K562 (cell line): ENCODE data around the gene SLPI. TPM values are rescaled to one million over a fixed set of nuclear protein-coding genes. Genes with fewer than 3 reads are reported as not detected.
A peak's percentile ranks its signal among the peaks of the same experiment; 100 is the strongest.

ENCODE experiments used
- ATAC-seq: fragments of 200-7000 bp; cut with Tn5 transposase; 3 replicates; pipeline ENCODE4 v1.9.1; 2020; ENCODE audit warnings: moderate library complexity
- BruUV-seq: library from RNA; stranded (reverse); fragments of 400-500 nt; replicated peaks from 2 replicates; lab custom pipeline; 2021; lab: Mats Ljungman, UMichigan
- CTCF ChIA-PET: fragments of 300-600 bp; formaldehyde crosslinking; extraction: SDS; loops from one replicate; lab custom pipeline; 2021; ENCODE audit warnings: low intra/inter-chr PET ratio; lab: Yijun Ruan, JAX
- POLR2A ChIA-PET: fragments of 300-600, 350-650 bp; sonication (Branson Sonifier 250); formaldehyde crosslinking; extraction: SDS; loops from one replicate; lab custom pipeline; 2021; ENCODE audit warnings: antibody characterized with exemption, inconsistent platforms; lab: Yijun Ruan, JAX
- DNase-seq, 4 experiments: peaks; one replicate each; pipeline versions ENCODE4 v3.0.0 to v3.0.0-alpha.2; 2011 to 2018; ENCODE audit warnings: low spot score in 3 of 4, mixed read lengths in 3 of 4; ENCODE audit errors: extremely low read depth in 1 of 4
- FAIRE-seq: peaks from 2 replicates; lab custom pipeline; 2011; peaks lifted over from hg19 to GRCh38; lab: Jason Lieb, UNC
- H2AFZ ChIP-seq: 2 replicates; pipeline ENCODE4 v1.6.0; 2011; ENCODE audit warnings: low read depth, low read length, control low read depth, inconsistent platforms
- H3K27ac ChIP-seq: fragments of 200-600 bp; 3 replicates; pipeline ENCODE4 v1.8.0; 2011; ENCODE audit warnings: low read depth, mild to moderate bottlenecking, control low read depth, inconsistent platforms, low read length, moderate library complexity, mixed read lengths; ENCODE audit errors: extremely low read depth
- H3K27me3 ChIP-seq, 2 experiments: fragments of 300-600 bp in 1 of 2; 2 replicates in 1 of 2; 3 replicates in 1 of 2; pipeline versions ENCODE4 v1.6.0 to v1.8.0; 2011; ENCODE audit warnings: inconsistent platforms in 2 of 2, low read length in 2 of 2, mild to moderate bottlenecking in 1 of 2, mixed read lengths in 1 of 2, moderate library complexity in 1 of 2; ENCODE audit not compliant: control insufficient read depth in 2 of 2, insufficient read depth in 2 of 2
- H3K36me3 ChIP-seq: fragments of 300-600 bp; 3 replicates; pipeline ENCODE4 v1.8.0; 2011; ENCODE audit warnings: mild to moderate bottlenecking, low read length, inconsistent platforms; ENCODE audit not compliant: control insufficient read depth, insufficient read depth
- H3K4me1 ChIP-seq, 2 experiments: fragments of 200-600 bp in 1 of 2; replicated peaks in 1 of 2; 2 replicates in 1 of 2; 3 replicates in 1 of 2; pipeline versions ENCODE4 v1.5.1 to v1.8.0; 2011; ENCODE audit warnings: inconsistent platforms in 2 of 2, low read length in 2 of 2, mild to moderate bottlenecking in 1 of 2, mixed read lengths in 1 of 2, moderate library complexity in 1 of 2; ENCODE audit not compliant: control insufficient read depth in 2 of 2, insufficient read depth in 2 of 2
- H3K4me2 ChIP-seq: 2 replicates; pipeline ENCODE4 v1.6.1; 2011; ENCODE audit warnings: low read length, control low read depth, inconsistent platforms, mixed read lengths; ENCODE audit not compliant: insufficient read depth
- H3K4me3 ChIP-seq: fragments of 200-600 bp; sonication (generic), shearing (Covaris generic); 2 replicates; pipeline ENCODE4 v1.5.1; 2016; ENCODE audit warnings: control low read depth, inconsistent platforms
- H3K79me2 ChIP-seq: fragments of 200-600 bp; 3 replicates; pipeline ENCODE4 v1.8.0; 2011; ENCODE audit warnings: low read length, inconsistent platforms; ENCODE audit not compliant: control insufficient read depth, insufficient read depth
- H3K9ac ChIP-seq, 2 experiments: 2 replicates each; pipeline versions ENCODE4 v1.6.0 to v1.6.1; 2011; ENCODE audit warnings: low read depth in 2 of 2, low read length in 2 of 2, control low read depth in 1 of 2, inconsistent platforms in 1 of 2, mild to moderate bottlenecking in 1 of 2, mixed read lengths in 1 of 2; ENCODE audit not compliant: insufficient read depth in 1 of 2
- H3K9me1 ChIP-seq: one replicate; pipeline ENCODE4 v1.6.0; 2011; ENCODE audit warnings: inconsistent platforms, mild to moderate bottlenecking, low read length, moderate library complexity; ENCODE audit not compliant: control insufficient read depth, insufficient read depth
- H3K9me3 ChIP-seq: replicated peaks from 2 replicates; pipeline ENCODE4 v1.5.1; 2011; ENCODE audit warnings: low read depth, low read length, inconsistent platforms; ENCODE audit not compliant: control insufficient read depth, insufficient read depth
- H4K20me1 ChIP-seq: replicated peaks from 2 replicates; pipeline ENCODE4 v1.6.1; 2011; ENCODE audit warnings: low read length, inconsistent platforms, mixed read lengths; ENCODE audit not compliant: control insufficient read depth, insufficient read depth
- CBFA2T3 ChIP-seq: fragments of 450-650 bp; IDR thresholded peaks from 2 replicates; pipeline ENCODE4 v1.6.1; 2017
- HBP1 ChIP-seq: fragments of 450-650 bp; formaldehyde crosslinking; IDR thresholded peaks from 2 replicates; pipeline ENCODE4 v1.4.0; 2022; ENCODE audit warnings: missing genetic modification characterization
- ZKSCAN1 ChIP-seq: fragments of 150-350 bp; IDR thresholded peaks from 2 replicates; pipeline ENCODE4 v1.6.1; 2016; ENCODE audit warnings: low read depth, low read length
- WGBS: fragments of 100-300 bp; shearing (Covaris generic); methylation state at CpG from one replicate; pipeline ENCODE4 v1.1.6; 2016; ENCODE audit warnings: low coverage, mixed read lengths; ENCODE audit not compliant: insufficient coverage; ENCODE audit errors: missing lambda C conversion rate; 5-methylcytosine and 5-hydroxymethylcytosine counted together
- in situ Hi-C: fragments of 300-500 bp; cut with MboI; formaldehyde crosslinking; loops from 4 replicates; pipeline ENCODE4 v1.15.0; 2018; ENCODE audit warnings: inconsistent platforms, mixed read lengths
- intact Hi-C: fragments of 100-400 bp; cut with micrococcal nuclease; formaldehyde crosslinking; loops from 2 replicates; pipeline ENCODE4 v1.14.2; 2022
- polyA plus RNA-seq, 8 experiments: library from polyadenylated mRNA; depleted of rRNA in 4 of 8; stranded (reverse) in 5 of 8; unstranded in 3 of 8; fragments of >200 nt; fragmentation: Nextera tagmentation in 2 of 8; fragmentation: Illumina TruSeq in 1 of 8; extraction: Ambion mirVana in 2 of 8; extraction: Trizol in 1 of 8; gene quantifications; 2 replicates each; pipeline versions ENCODE4 v1.2.1 to v1.2.3, GENCODE V29; 2011 to 2014; ENCODE audit warnings: inconsistent platforms in 1 of 8, missing spikeins in 1 of 8
- total RNA-seq, 7 experiments: library from RNA; depleted of rRNA in 6 of 7; stranded (reverse); fragments of >200 nt in 6 of 7; fragmentation: Illumina TruSeq in 2 of 7; extraction: Trizol in 2 of 7; gene quantifications; 2 replicates each; pipeline versions ENCODE4 v1.2.1 to v1.2.3, GENCODE V29; 2011 to 2021; ENCODE audit warnings: low replicate concordance in 1 of 7

SLPI gene
- total and polyA plus RNA-seq, 9 of the 15 experiments (the other 6 are each of a cell fraction or from before 2014, with no cell fraction given): 0.78 TPM; not detected in 8

- CTCF ChIA-PET: no interaction called here
- Histone ChIP-seq H3K4me1 (no peaks in the 10 kb centered on the region), H3K9me1 (peaks cover 3% of the 10 kb centered on the region), H3K79me2 (no peaks in the 10 kb centered on the region), H4K20me1 (no peaks in the 10 kb centered on the region), H3K9ac (no peak overlapping the region), H2AFZ (no peak overlapping the region), H3K4me3 (no peak overlapping the region), H3K27me3 (peaks cover 5 to 38% of the 10 kb centered on the region in 2 experiments; a peak in 2 of 5 replicates), H3K27ac (no peak overlapping the region), H3K36me3 (no peaks in the 10 kb centered on the region), H3K9me3 (no peaks in the 10 kb centered on the region), H3K4me2 (no peak overlapping the region)
- intact Hi-C loops (no loop called here), in situ Hi-C loops (no loop called here)
- WGBS: 2% methylated on average over 7 of the region's 7 CpGs
- FAIRE-seq: peak; percentile 74
- TF ChIP-seq HBP1: 0 out of 2 replicates have a peak, but pooled peaks have one; percentile 27
- TF ChIP-seq ZKSCAN1: peak; percentile 75; the same call in 1 of the 2 replicates
- TF ChIP-seq CBFA2T3: no peak
- POLR2A ChIA-PET: no interaction called here
- BruUV-seq: no TSS peak
- no peak for ATAC-seq
- peak in 1 of 4 experiments; percentile 11 for DNase-seq
These were observed 28.6 kb upstream of the SLPI start for GRCh38 chr20:45282700-45283550.
